SU-DHL-6 (cell line): Measurements from ENCODE around the gene IGF2.

Experiments used
- H2AFZ ChIP-seq: fragments of 200-600 bp; sonication (generic); 2 replicates; pipeline ENCODE4 v1.6.1; 2014; ENCODE audit warnings: low read depth, mild to moderate bottlenecking, moderate library complexity, mixed read lengths, antibody characterized with exemption, low read length; ENCODE audit not compliant: severe bottlenecking
- H3F3A ChIP-seq: fragments of 200-600 bp; shearing (Covaris generic); 2 replicates; pipeline ENCODE4 v1.6.0; 2016; ENCODE audit warnings: antibody characterized with exemption, mild to moderate bottlenecking; ENCODE audit not compliant: insufficient read depth
- H3K27ac ChIP-seq: fragments of 200-600 bp; sonication (generic); 2 replicates; pipeline ENCODE4 v1.5.1; 2016; ENCODE audit warnings: low read depth, mild to moderate bottlenecking, low read length, moderate library complexity, mixed read lengths
- H3K27me3 ChIP-seq: fragments of 200-600 bp; sonication (generic), shearing (Covaris generic); 2 replicates; pipeline ENCODE4 v1.6.0; 2014; ENCODE audit warnings: mild to moderate bottlenecking, low read length
- H3K36me3 ChIP-seq: fragments of 200-600 bp; sonication (generic); 2 replicates; pipeline ENCODE4 v1.6.1; 2014; ENCODE audit warnings: mild to moderate bottlenecking, low read length, mixed read lengths
- H3K4me2 ChIP-seq: fragments of 300-600, 200-600 bp; shearing (Covaris generic), sonication (generic); 2 replicates; pipeline ENCODE4 v1.6.0; 2014; ENCODE audit warnings: low read length, low read depth, mild to moderate bottlenecking; ENCODE audit not compliant: poor library complexity, severe bottlenecking
- H3K4me3 ChIP-seq: fragments of 200-600 bp; sonication (generic); 2 replicates; pipeline ENCODE4 v1.5.1; 2014; ENCODE audit warnings: antibody characterized with exemption, low read length, mild to moderate bottlenecking, mixed read lengths; ENCODE audit not compliant: insufficient read depth, poor library complexity, severe bottlenecking
- H3K79me2 ChIP-seq: fragments of 200-600 bp; sonication (generic); 2 replicates; pipeline ENCODE4 v1.6.1; 2014; ENCODE audit warnings: mild to moderate bottlenecking, low read length, moderate library complexity; ENCODE audit not compliant: insufficient read depth
- H3K9ac ChIP-seq: fragments of 200-600 bp; sonication (generic); 2 replicates; pipeline ENCODE4 v1.7.0; 2014; ENCODE audit warnings: mild to moderate bottlenecking, low read length
- H3K9me2 ChIP-seq: fragments of 200-600 bp; sonication (generic); replicated peaks from 2 replicates; pipeline ENCODE4 v1.6.1; 2014; ENCODE audit warnings: low read length; ENCODE audit not compliant: insufficient read depth
- H3K9me3 ChIP-seq: fragments of 200-600 bp; sonication (generic); 2 replicates; pipeline ENCODE4 v1.6.1; 2014; ENCODE audit warnings: low read length, mixed read lengths; ENCODE audit not compliant: insufficient read depth
- H4K20me1 ChIP-seq: fragments of 200-600 bp; sonication (generic); 2 replicates; pipeline ENCODE4 v1.6.1; 2014; ENCODE audit warnings: low read depth, mild to moderate bottlenecking, antibody characterized with exemption, low read length, moderate library complexity, mixed read lengths
- EZH2phosphoT487 ChIP-seq: fragments of 200-600 bp; sonication (generic), shearing (Covaris generic); conservative IDR thresholded peaks from 2 replicates; pipeline ENCODE4 v1.6.1; 2018; ENCODE audit warnings: mild to moderate bottlenecking, antibody characterized with exemption, low read length, moderate library complexity, mixed read lengths
- TF ChIP-seq, protein P1 (sequence below): fragments of 200-600 bp; sonication (generic); IDR thresholded peaks from one replicate; pipeline ENCODE4 v1.5.1; 2017; ENCODE audit warnings: antibody characterized with exemption, mild to moderate bottlenecking, low read length, moderate library complexity; ENCODE audit not compliant: insufficient read depth, poor library complexity, severe bottlenecking

Gene IGF2

DNA sequence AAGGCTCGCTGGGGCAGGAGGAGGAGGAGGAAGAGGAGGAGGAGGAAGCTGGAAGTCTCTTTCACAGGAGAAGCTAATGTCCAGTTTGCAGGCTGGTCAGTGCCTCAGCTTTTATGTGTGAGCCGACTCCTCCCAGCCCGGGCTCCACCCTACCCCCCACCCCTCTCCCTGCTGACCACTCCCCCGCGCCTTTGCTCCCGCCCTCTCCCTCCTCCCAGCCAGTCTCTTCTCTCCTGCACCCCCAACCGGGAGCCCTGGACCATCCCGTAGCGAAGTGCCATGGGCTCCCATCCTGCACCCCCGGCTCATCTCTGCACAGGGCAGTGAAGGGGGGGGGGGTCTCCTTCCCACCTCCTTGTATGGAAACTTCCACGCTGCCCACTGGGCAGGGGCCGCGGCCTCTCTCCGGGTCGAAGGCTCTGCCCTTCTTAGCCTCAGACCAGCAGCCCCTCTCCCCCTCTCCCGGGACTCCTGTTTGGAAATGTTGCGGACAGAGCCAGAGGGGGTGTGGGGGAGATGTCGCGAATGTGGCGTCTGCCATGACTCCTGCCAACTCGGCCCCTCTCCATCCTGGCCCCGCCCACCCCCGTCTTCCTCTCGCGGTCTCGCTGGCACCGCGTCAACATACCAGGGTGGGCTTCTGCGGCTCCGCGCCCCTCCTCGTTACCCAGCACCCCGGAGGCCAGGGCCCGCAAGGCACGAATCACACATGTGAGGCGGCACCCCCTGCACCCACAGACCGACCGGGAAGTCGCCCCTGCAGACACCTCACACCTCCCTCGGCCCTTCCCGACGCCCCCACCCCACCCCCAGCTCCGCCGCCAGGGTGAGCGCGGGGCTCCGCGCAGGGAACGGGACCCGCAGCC lies 1.8 kb downstream of the IGF2 start:
- Histone ChIP-seq H3K9me3 (no peaks in the 10 kb centered on the region), H3K9ac (no peak overlapping the region), H3K4me2 (no peak overlapping the region), H3K79me2 (no peaks in the 10 kb centered on the region), H4K20me1 (no peaks in the 10 kb centered on the region), H3K36me3 (no peaks in the 10 kb centered on the region), H3K27me3 (no peaks in the 10 kb centered on the region), H3K27ac (no peak overlapping the region), H3K9me2 (no peaks in the 10 kb centered on the region), H3K4me3 (no peak overlapping the region), H3F3A (no peaks in the 10 kb centered on the region), H2AFZ (no peak overlapping the region)
- TF ChIP-seq, protein P1, sequence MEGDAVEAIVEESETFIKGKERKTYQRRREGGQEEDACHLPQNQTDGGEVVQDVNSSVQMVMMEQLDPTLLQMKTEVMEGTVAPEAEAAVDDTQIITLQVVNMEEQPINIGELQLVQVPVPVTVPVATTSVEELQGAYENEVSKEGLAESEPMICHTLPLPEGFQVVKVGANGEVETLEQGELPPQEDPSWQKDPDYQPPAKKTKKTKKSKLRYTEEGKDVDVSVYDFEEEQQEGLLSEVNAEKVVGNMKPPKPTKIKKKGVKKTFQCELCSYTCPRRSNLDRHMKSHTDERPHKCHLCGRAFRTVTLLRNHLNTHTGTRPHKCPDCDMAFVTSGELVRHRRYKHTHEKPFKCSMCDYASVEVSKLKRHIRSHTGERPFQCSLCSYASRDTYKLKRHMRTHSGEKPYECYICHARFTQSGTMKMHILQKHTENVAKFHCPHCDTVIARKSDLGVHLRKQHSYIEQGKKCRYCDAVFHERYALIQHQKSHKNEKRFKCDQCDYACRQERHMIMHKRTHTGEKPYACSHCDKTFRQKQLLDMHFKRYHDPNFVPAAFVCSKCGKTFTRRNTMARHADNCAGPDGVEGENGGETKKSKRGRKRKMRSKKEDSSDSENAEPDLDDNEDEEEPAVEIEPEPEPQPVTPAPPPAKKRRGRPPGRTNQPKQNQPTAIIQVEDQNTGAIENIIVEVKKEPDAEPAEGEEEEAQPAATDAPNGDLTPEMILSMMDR = no peak
- no peak for TF ChIP-seq EZH2phosphoT487

DNA sequence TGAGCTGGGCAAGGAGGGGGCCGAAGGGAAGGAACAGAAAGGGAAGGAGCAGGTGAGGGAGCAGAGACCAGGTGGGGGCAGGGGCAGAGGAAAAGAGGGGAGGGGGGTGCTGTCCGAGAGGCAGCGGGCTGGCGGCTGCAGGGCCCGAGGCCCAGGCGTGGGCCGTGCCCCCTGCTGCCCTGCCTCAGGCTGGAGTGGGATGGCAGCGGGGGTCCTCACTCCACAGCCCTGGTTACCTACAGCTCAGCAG lies 2.3 kb downstream of the IGF2 start:
- H3K9me3 ChIP-seq = no peaks in the 10 kb centered on the region
- no peaks in the 10 kb centered on the region for H3K27me3 ChIP-seq
- no peak overlapping the region for H3K4me3 ChIP-seq
- H3K4me2 ChIP-seq = no peak overlapping the region
- no peak overlapping the region for H2AFZ ChIP-seq
- H3K36me3 ChIP-seq = no peaks in the 10 kb centered on the region
- H3K79me2 ChIP-seq = no peaks in the 10 kb centered on the region
- TF ChIP-seq, protein P1 = no peak
- TF ChIP-seq EZH2phosphoT487 = no peak
- no peak overlapping the region for H3K27ac ChIP-seq
- H4K20me1 ChIP-seq = no peaks in the 10 kb centered on the region
- H3K9me2 ChIP-seq = no peaks in the 10 kb centered on the region
- no peak overlapping the region for H3K9ac ChIP-seq
- no peaks in the 10 kb centered on the region for H3F3A ChIP-seq

DNA sequence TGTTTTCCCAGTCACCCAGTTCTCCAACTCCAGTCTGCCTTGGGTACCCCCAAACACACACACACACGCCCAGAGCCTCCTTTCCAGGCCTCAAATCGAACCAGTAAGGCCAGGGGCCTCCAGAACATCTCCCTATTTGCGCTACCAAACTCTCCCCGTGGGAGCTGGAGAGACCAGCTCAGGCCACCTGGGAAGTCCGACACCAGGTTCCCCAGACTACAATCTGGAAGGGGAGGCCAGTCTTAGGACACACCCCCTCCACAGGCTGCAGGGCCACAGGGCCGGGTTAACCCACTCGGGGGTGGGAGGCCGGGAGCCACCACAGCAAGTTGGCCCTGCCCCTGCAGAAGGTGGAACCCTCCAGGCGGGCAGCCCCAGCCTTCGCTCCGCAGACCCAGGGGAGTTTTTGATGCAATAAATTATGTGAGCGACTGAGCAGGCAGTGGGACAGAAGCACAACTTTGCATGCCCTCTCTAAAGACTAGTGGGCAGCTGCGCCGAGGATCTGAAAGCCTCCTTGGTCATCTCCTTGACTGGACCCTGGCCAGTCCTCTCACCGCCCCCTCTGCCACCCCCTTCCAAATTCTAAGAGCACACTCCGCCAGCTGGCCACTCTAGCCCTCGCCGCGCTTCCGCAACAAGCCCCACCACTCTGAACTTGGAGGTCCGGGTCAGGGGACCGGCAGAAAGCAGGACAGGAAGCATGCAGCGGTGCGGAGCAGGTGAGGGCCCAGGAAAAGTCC lies 2.8 kb downstream of the IGF2 start:
- no peak overlapping the region for H2AFZ ChIP-seq
- H3K9me2 ChIP-seq = no peaks in the 10 kb centered on the region
- no peaks in the 10 kb centered on the region for H3K9me3 ChIP-seq
- TF ChIP-seq, protein P1 = no peak
- TF ChIP-seq EZH2phosphoT487 = no peak
- no peaks in the 10 kb centered on the region for H3F3A ChIP-seq
- H3K36me3 ChIP-seq = no peaks in the 10 kb centered on the region
- no peaks in the 10 kb centered on the region for H3K79me2 ChIP-seq
- no peak overlapping the region for H3K27ac ChIP-seq
- H4K20me1 ChIP-seq = no peaks in the 10 kb centered on the region
- H3K27me3 ChIP-seq = no peaks in the 10 kb centered on the region
- no peak overlapping the region for H3K9ac ChIP-seq
- no peak overlapping the region for H3K4me3 ChIP-seq
- no peak overlapping the region for H3K4me2 ChIP-seq
